Body of pancreas (tissue), 4 donors: Measurements from ENCODE around the gene APOL1. TPM values are rescaled to one million over a fixed set of nuclear protein-coding genes. Genes with fewer than 3 reads are reported as not detected.

ENCODE experiments used
- ATAC-seq: fragments of 150-250 bp; one replicate; pipeline ENCODE4 v1.9.1; 2016
- DNase-seq, 4 donors: peaks; one replicate each; pipeline ENCODE4 v3.0.0-alpha.2; 2019
- H3K27ac ChIP-seq, 4 donors: fragments of 200-600 bp; sonication (generic); 1 replicate in 3 of 4; 2 replicates in 1 of 4; pipeline versions ENCODE4 v1.5.1 to v1.6.1; 2016 to 2019; ENCODE audit warnings: mild to moderate bottlenecking in 1 of 4, mixed read lengths in 1 of 4, moderate library complexity in 1 of 4
- H3K27me3 ChIP-seq, 2 donors: fragments of 200-600 bp; sonication (generic); one replicate each; pipeline ENCODE4 v1.6.0; 2016; ENCODE audit warnings: mild to moderate bottlenecking in 1 of 2
- H3K36me3 ChIP-seq, 2 donors: fragments of 200-600 bp; sonication (generic); replicated peaks in 1 of 2; 2 replicates each; pipeline ENCODE4 v1.5.1; 2016; ENCODE audit warnings: low read depth in 2 of 2; ENCODE audit not compliant: insufficient read depth in 1 of 2
- H3K4me1 ChIP-seq: fragments of 200-600 bp; sonication (generic); one replicate; pipeline ENCODE4 v1.6.0; 2016
- H3K4me3 ChIP-seq, 2 donors: fragments of 200-600 bp; sonication (generic); 1 replicate in 1 of 2; 2 replicates in 1 of 2; pipeline ENCODE4 v1.5.1; 2016 to 2019
- H3K9me3 ChIP-seq, 3 donors: fragments of 200-600 bp; sonication (generic); 1 replicate in 2 of 3; 2 replicates in 1 of 3; pipeline ENCODE4 v1.5.1; 2016
- POLR2A ChIP-seq, 3 donors: fragments of 450-650 bp; IDR thresholded peaks; one replicate each; pipeline ENCODE4 v1.6.1; 2016; ENCODE audit warnings: antibody characterized with exemption in 3 of 3, mild to moderate bottlenecking in 2 of 3
- WGBS, 2 donors: methylation state at CpG; one replicate each; pipeline ENCODE4 v1.1.5; 2017; 5-methylcytosine and 5-hydroxymethylcytosine counted together
- intact Hi-C: fragments of 100-400 bp; cut with DNase I; formaldehyde crosslinking; loops from one replicate; pipeline ENCODE4 v1.15.1; 2023
- total RNA-seq, 2 donors: library from RNA; depleted of rRNA; stranded (reverse); fragments of >200 nt; gene quantifications; one replicate each; pipeline ENCODE4 v1.1.0, GENCODE V29; 2016
- TF ChIP-seq, protein P1 (sequence below), 7 experiments: fragments of 450-650 bp in 4 of 7; fragments of 200-600 bp in 3 of 7; sonication (generic) in 3 of 7; IDR thresholded peaks; one replicate each; pipeline ENCODE4 v1.5.1; 2016 to 2019; ENCODE audit warnings: antibody characterized with exemption in 7 of 7

APOL1 gene
- total RNA-seq, 2 donors from 2014 or later = 5.2 to 11.9 TPM

- DNase-seq (no peak), ATAC-seq (no peak)
- no peak overlapping the region for H3K27ac ChIP-seq
- H3K36me3 ChIP-seq = peaks cover 71 to 81% of the 10 kb centered on the region in 2 donors
- no peaks in the 10 kb centered on the region for H3K27me3 ChIP-seq
- H3K4me1 ChIP-seq = no peaks in the 10 kb centered on the region
- TF ChIP-seq, protein P1, sequence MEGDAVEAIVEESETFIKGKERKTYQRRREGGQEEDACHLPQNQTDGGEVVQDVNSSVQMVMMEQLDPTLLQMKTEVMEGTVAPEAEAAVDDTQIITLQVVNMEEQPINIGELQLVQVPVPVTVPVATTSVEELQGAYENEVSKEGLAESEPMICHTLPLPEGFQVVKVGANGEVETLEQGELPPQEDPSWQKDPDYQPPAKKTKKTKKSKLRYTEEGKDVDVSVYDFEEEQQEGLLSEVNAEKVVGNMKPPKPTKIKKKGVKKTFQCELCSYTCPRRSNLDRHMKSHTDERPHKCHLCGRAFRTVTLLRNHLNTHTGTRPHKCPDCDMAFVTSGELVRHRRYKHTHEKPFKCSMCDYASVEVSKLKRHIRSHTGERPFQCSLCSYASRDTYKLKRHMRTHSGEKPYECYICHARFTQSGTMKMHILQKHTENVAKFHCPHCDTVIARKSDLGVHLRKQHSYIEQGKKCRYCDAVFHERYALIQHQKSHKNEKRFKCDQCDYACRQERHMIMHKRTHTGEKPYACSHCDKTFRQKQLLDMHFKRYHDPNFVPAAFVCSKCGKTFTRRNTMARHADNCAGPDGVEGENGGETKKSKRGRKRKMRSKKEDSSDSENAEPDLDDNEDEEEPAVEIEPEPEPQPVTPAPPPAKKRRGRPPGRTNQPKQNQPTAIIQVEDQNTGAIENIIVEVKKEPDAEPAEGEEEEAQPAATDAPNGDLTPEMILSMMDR (IDR thresholded peaks at IDR 0.05) = no peak
- TF ChIP-seq POLR2A (IDR thresholded peaks at IDR 0.05) = no peak
- no peak overlapping the region for H3K4me3 ChIP-seq
- no peaks in the 10 kb centered on the region for H3K9me3 ChIP-seq
- intact Hi-C loops = no loop called here
- WGBS, 2 donors = 87 to 93% methylated on average over 10 to 11 of the region's 11 CpGs
Observed at GRCh38 chr22:36294801-36295200, 41.9 kb downstream of the APOL1 start.

- no peak for DNase-seq
- H3K9me3 ChIP-seq = no peaks in the 10 kb centered on the region
Observed at GRCh38 chr22:36295247-36295646, 42.3 kb downstream of the APOL1 start.

DNA sequence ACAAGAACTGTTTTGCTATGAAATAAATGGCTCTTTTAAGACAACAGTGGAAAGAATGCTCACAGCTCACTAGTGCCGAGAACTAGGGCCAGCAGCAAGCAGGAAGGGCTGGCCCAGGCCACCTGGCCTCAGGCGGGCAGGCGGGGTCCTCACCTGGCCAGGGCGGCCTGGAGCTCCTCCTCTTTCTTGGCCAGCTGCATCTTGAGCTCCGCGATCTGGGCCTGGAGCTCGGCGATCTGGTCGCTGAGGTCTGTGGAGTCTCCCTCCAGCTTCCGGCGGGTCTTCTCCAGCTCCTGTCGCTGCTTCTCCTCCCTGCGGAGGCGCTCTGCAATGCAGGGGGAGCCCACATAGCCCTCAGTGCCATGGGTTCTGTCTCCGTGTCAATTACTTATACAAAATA is 43.8 kb downstream of the APOL1 start:
- Histone ChIP-seq H3K27me3 (no peaks in the 10 kb centered on the region), H3K27ac (no peak overlapping the region), H3K9me3 (no peaks in the 10 kb centered on the region), H3K4me3 (no peak overlapping the region), H3K36me3 (peaks cover 81 to 96% of the 10 kb centered on the region in 2 donors), H3K4me1 (no peaks in the 10 kb centered on the region)
- TF ChIP-seq, protein P1 (IDR thresholded peaks at IDR 0.05) = no peak
- TF ChIP-seq POLR2A (IDR thresholded peaks at IDR 0.05) = no peak
- DNase-seq = no peak
- no peak for ATAC-seq
- 91 to 100% methylated on average over 3 to 15 of the region's 15 CpGs for WGBS, 2 donors
- intact Hi-C loops = no loop called here

More at GRCh38 chr22:36295247-36295646, 42.3 kb downstream of the APOL1 start:
- Histone ChIP-seq H3K4me3 (no peak overlapping the region), H3K27me3 (no peaks in the 10 kb centered on the region), H3K36me3 (peaks cover 75 to 84% of the 10 kb centered on the region in 2 donors), H3K27ac (no peak overlapping the region), H3K4me1 (no peaks in the 10 kb centered on the region)
- intact Hi-C loops = no loop called here
- no peak for TF ChIP-seq POLR2A (IDR thresholded peaks at IDR 0.05)
- TF ChIP-seq, protein P1 (IDR thresholded peaks at IDR 0.05) = no peak
- no peak for ATAC-seq
- 86 to 94% methylated on average over 4 to 7 of the region's 7 CpGs for WGBS, 2 donors

DNA sequence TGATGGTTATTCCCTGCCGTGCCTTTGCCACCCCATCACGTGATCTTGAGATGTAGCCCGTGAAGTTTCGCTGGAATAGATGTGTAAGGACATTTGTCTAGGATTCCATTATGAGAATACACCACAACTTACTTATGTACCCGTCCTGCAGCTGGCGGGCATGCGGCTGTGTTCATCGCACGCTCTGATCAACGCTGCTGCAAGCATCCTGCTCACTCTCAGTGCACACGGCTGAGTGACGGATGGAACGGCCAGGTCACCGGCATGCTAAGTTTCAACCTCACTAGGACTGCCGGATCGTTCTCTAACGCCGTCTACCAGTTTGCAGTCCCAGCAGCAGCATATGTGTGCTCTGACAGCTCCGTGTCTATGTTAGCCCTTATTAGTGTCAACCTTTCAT is 44.6 kb downstream of the APOL1 start:
- 86 to 88% methylated on average over 19 of the region's 19 CpGs for WGBS, 2 donors
- Histone ChIP-seq H3K27me3 (no peaks in the 10 kb centered on the region), H3K27ac (no peak overlapping the region), H3K4me3 (no peak overlapping the region), H3K36me3 (peaks cover 77 to 97% of the 10 kb centered on the region in 2 donors), H3K4me1 (no peaks in the 10 kb centered on the region), H3K9me3 (no peaks in the 10 kb centered on the region)
- intact Hi-C loops = no loop called here
- no peak for ATAC-seq
- no peak for TF ChIP-seq POLR2A (IDR thresholded peaks at IDR 0.05)
- TF ChIP-seq, protein P1 (IDR thresholded peaks at IDR 0.05) = no peak
- no peak for DNase-seq

DNA sequence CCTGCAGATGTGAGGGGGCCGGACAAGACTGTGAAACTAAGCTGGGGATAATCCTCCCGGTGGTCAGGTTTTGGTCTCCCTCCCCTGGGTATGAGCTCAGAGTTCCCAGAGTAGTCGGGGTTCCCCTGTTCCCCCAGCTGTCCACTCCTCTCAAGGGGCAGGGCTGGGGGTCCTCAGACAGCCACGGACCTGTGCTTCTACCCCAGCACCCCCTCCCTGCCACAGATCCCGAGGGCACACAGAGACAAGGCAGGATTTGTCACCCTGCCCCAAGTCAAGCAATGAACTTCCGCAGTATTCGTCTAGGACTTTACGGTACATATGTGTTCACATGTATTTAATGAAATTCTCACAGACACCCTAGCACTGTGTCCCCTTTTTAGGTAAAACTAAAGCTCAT is 45.2 kb downstream of the APOL1 start:
- H3K36me3 ChIP-seq = peaks cover 71 to 97% of the 10 kb centered on the region in 2 donors

More for the DNA sequence above, 45.2 kb downstream of the APOL1 start:
- no peak for ATAC-seq
- no peaks in the 10 kb centered on the region for H3K4me1 ChIP-seq
- WGBS, 2 donors = 85 to 87% methylated on average over 7 to 8 of the region's 8 CpGs
- H3K9me3 ChIP-seq = no peaks in the 10 kb centered on the region
- DNase-seq = no peak
- intact Hi-C loops = no loop called here
- no peak for TF ChIP-seq POLR2A (IDR thresholded peaks at IDR 0.05)
- TF ChIP-seq, protein P1 (IDR thresholded peaks at IDR 0.05) = no peak
- no peak overlapping the region for H3K4me3 ChIP-seq
- H3K27me3 ChIP-seq = no peaks in the 10 kb centered on the region
- no peak overlapping the region for H3K27ac ChIP-seq
